Measurements from ENCODE around the gene PKNOX2.
A peak's percentile ranks its signal among the peaks of the same experiment; 100 is the strongest.

Gene PKNOX2

DNA sequence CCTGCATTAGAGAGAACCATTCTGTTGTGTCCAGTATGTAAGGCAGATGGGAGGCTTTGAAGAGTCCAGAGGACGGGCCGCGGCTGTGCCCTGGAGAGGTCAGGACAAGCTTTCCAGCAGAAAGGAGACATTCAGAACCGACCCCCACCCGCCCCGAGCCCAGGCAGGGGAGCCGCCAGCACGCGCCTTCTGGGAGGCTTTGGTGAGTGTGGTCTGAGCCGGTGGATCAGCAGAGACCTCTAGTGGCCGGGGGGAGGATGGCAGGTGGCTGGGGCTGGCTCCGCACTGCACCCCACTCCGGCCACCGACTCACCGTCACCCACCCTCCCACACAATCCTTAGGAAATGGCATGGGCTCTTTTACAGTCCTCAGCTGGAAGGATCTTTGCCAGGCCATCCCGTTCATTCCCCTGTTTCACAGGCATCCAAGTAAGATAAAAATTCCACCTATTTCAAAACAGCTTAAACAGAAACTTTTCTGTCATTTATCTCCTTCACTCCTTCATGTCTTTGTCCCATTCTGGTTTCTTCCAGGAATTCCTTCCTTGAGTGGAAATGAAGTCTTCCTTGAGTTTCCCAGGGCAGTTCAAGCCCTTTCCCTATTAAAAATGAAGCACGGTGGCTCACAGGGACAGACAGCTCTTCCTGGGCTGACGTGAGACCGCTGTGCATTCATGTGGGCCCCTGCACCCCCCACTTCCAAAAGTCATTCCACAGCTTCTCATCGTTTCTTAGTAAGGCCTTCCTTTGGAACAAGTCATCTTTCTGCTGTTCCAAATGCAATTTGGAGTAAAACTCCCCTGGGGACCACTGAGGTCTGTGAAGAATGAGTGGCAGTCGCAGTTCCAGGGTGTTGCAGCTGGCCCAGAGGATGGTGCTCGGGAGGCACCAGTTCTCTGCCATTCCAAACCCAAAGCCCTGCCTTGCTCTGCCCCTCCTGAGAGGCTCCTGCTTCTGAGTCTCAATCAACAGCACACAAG, 240.6 kb downstream of the PKNOX2 start:
- peak; percentile 60 to 88 for DNase-seq (ENCODE audit: low spot score in 2 of 2)
- Histone ChIP-seq H3K4me1 (peaks cover 2% of the 10 kb centered on the region), H3K27me3 (ENCODE audit: low read depth) (no peaks in the 10 kb centered on the region), H3K4me3 (no peak overlapping the region), H3K9me3 (no peaks in the 10 kb centered on the region), H3K36me3 (replicated peaks) (no peaks in the 10 kb centered on the region)
- in situ Hi-C loops (cut with MboI; ENCODE audit: low sequenced_read_pairs), result loop anchor here (25.0 kb wide), 1 partner anchor 768 kb away; no protein-coding TSS in a partner anchor

DNA sequence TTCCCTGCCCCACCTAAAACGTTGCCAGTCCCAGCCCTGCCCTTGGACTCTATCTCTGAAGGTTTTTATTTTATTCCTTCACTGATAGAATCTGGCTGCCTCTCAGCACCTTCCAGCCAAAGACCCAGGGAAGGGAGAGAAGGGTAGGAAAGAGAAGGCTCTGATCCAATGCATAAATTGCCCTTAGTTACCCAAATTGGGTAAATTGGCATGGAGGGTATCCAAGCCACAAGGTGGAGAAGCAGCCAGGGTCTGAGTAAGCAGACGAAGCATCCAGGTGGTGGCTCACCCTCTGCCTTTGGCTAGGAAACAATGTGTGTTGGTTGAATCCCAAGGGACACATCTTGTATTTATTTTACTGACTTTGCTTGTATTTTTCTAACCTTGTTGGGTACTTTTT, 242.5 kb downstream of the PKNOX2 start:
- in situ Hi-C loops (cut with MboI; ENCODE audit: low sequenced_read_pairs), result loop anchor here (25.0 kb wide), 1 partner anchor 770 kb away; no protein-coding TSS in a partner anchor

DNA sequence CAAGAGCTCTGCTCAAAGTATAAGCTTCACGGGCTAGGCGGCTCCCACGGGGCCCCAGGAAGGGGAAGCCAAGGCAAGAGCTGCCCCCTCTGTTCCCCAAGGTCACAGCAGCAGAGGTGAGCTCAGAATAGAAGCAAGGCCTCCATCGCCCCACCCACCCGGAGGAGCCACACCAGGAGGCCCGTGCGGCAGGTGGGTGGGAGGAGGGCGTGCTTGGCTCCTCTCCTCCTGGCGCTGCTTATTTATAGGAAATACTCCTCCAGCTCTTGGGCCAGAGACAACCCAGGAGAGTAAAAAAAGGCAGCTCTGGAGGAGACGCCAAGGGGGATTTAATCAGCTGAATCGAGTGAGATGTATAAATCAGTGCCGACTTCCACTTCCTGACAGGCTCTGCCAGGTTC, 243.8 kb downstream of the PKNOX2 start:
- Histone ChIP-seq H3K9me3 (no peaks in the 10 kb centered on the region), H3K4me3 (no peak overlapping the region), H3K27me3 (ENCODE audit: low read depth) (no peaks in the 10 kb centered on the region), H3K4me1 (peaks cover 6% of the 10 kb centered on the region), H3K36me3 (replicated peaks) (no peaks in the 10 kb centered on the region)
- DNase-seq (ENCODE audit: low spot score in 2 of 2), result no peak
- in situ Hi-C loops (cut with MboI; ENCODE audit: low sequenced_read_pairs), result loop anchor here (25.0 kb wide), 1 partner anchor 771 kb away; no protein-coding TSS in a partner anchor

More for the DNA sequence above, 242.5 kb downstream of the PKNOX2 start:
- Histone ChIP-seq H3K27me3 (ENCODE audit: low read depth) (no peaks in the 10 kb centered on the region), H3K4me3 (no peak overlapping the region), H3K36me3 (replicated peaks) (no peaks in the 10 kb centered on the region), H3K9me3 (no peaks in the 10 kb centered on the region), H3K4me1 (peaks cover 6% of the 10 kb centered on the region)
- DNase-seq (ENCODE audit: low spot score in 2 of 2), result no peak

DNA sequence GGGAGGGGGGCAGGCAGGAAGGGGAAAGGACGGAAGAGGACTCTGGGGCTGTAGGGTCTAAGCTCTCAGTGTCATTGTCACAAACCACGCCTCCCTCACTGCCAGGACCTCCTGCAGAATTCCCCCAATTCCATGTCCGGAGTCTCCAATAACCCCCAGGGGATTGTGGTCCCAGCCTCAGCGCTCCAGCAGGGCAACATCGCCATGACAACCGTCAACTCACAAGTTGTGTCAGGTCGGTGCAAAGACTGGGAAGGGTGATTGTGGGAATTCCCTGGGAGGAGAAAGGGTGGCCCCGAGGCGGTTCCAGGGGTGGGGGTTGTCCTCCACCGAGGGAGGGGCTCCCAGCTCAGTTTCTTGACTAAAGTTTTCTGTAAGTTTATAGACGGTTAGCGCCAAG, 245.5 kb downstream of the PKNOX2 start:
- H3K9me3 ChIP-seq, result no peaks in the 10 kb centered on the region
- H3K36me3 ChIP-seq (replicated peaks), result no peaks in the 10 kb centered on the region
- H3K4me1 ChIP-seq, result peaks cover 6% of the 10 kb centered on the region
- no peak overlapping the region for H3K4me3 ChIP-seq
- no peaks in the 10 kb centered on the region for H3K27me3 ChIP-seq (ENCODE audit: low read depth)
- in situ Hi-C loops (cut with MboI; ENCODE audit: low sequenced_read_pairs), result loop anchor here (25.0 kb wide), 1 partner anchor 773 kb away; no protein-coding TSS in a partner anchor
- peak; percentile 71 to 89 for DNase-seq (ENCODE audit: low spot score in 2 of 2)

DNA sequence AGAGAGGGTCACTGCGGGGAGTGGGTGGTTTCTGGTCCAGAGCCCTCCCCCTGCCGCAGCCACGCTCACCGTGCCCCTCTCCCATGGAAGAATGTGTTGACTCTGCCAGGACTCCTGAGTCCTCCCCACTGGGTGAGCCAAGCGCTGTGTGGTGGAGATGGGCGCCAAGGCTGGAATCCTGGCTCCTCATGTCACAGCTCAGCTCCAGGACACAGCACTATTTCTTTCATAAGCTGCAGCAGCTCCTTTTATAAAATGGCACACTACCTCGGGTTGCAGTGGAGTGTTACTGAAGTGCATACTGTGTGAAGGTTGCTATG, 247.6 kb downstream of the PKNOX2 start:
- in situ Hi-C loops (cut with MboI; ENCODE audit: low sequenced_read_pairs), result loop anchor here (25.0 kb wide), 1 partner anchor 775 kb away; no protein-coding TSS in a partner anchor
- H3K4me3 ChIP-seq, result no peak overlapping the region
- no peaks in the 10 kb centered on the region for H3K36me3 ChIP-seq (replicated peaks)
- H3K27me3 ChIP-seq (ENCODE audit: low read depth), result no peaks in the 10 kb centered on the region
- H3K9me3 ChIP-seq, result no peaks in the 10 kb centered on the region
- H3K4me1 ChIP-seq, result peaks cover 6% of the 10 kb centered on the region
- DNase-seq (ENCODE audit: low spot score in 2 of 2), result no peak

DNA sequence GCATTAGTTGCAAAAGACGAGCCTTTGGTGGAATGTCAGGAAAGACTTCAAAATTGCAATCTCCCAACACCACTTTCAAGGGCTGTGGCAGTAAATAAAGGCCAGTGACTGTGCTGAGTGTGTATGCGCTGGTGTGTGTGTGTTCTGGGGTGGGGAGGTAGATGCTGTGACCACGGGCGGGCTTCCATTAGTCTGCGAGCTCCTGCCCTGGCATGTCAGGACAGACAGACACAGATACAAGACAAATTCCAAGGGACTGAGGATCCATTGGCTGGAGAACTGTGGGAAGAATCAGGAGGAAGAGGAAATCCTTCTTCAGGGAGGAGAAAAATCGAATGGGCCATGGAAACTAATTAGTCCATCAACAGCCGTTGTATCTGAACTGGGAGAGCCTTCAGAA, 248.0 kb downstream of the PKNOX2 start:
- in situ Hi-C loops (cut with MboI; ENCODE audit: low sequenced_read_pairs), result loop anchor here (25.0 kb wide), 1 partner anchor 775 kb away; no protein-coding TSS in a partner anchor
- Histone ChIP-seq H3K4me3 (no peak overlapping the region), H3K4me1 (peaks cover 6% of the 10 kb centered on the region), H3K36me3 (replicated peaks) (no peaks in the 10 kb centered on the region), H3K9me3 (no peaks in the 10 kb centered on the region), H3K27me3 (ENCODE audit: low read depth) (no peaks in the 10 kb centered on the region)
- no peak for DNase-seq (ENCODE audit: low spot score in 2 of 2)

DNA sequence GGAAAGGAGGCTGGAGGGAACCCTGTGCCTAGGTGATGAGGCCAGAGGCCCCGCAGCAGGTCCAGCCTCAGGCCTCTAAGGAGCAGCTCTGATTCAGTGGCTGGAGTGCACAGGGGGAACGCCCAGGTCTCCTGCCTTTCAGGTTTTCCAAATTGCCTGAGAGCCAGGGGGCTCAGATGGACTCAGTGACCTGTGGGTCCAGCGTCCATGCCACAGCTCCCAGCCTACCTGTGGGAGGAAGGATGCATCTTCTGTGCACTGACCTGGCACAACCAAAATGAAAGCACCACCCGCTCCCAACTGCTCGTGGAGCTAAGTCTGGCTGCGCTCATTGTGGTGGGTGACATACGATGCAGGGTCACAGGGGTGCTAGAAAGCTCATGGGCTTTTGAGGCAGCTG, 248.7 kb downstream of the PKNOX2 start:
- Histone ChIP-seq H3K9me3 (no peaks in the 10 kb centered on the region), H3K4me3 (no peak overlapping the region), H3K36me3 (replicated peaks) (no peaks in the 10 kb centered on the region), H3K4me1 (peaks cover 6% of the 10 kb centered on the region), H3K27me3 (ENCODE audit: low read depth) (no peaks in the 10 kb centered on the region)
- in situ Hi-C loops (cut with MboI; ENCODE audit: low sequenced_read_pairs), result loop anchor here (25.0 kb wide), 1 partner anchor 776 kb away; no protein-coding TSS in a partner anchor
- no peak for DNase-seq (ENCODE audit: low spot score in 2 of 2)

DNA sequence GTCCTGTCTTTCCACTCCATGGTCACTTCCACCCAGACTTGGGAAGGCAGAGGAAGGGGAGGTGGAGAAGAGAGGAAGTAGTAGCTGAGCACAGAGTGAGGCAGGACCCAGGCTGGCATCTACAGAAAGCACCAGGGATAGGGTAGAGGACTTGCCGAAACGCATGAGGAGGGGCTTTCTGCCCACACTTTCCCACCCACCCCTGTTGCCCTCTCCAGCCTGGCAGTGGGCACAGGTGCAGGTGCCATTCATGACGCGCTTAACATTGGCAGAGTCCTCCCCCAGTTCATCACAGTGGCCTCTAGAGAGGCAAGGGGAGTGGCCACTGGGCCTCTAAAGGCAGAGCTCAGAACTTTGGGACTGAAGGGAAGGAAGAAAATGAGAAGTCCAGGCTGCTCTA, 249.6 kb downstream of the PKNOX2 start:
- no peaks in the 10 kb centered on the region for H3K36me3 ChIP-seq (replicated peaks)
- H3K4me3 ChIP-seq, result no peak overlapping the region
- H3K9me3 ChIP-seq, result no peaks in the 10 kb centered on the region
- in situ Hi-C loops (cut with MboI; ENCODE audit: low sequenced_read_pairs), result loop anchor here (25.0 kb wide), 1 partner anchor 777 kb away; no protein-coding TSS in a partner anchor
- peaks cover 6% of the 10 kb centered on the region for H3K4me1 ChIP-seq
- no peak for DNase-seq (ENCODE audit: low spot score in 2 of 2)
- no peaks in the 10 kb centered on the region for H3K27me3 ChIP-seq (ENCODE audit: low read depth)

DNA sequence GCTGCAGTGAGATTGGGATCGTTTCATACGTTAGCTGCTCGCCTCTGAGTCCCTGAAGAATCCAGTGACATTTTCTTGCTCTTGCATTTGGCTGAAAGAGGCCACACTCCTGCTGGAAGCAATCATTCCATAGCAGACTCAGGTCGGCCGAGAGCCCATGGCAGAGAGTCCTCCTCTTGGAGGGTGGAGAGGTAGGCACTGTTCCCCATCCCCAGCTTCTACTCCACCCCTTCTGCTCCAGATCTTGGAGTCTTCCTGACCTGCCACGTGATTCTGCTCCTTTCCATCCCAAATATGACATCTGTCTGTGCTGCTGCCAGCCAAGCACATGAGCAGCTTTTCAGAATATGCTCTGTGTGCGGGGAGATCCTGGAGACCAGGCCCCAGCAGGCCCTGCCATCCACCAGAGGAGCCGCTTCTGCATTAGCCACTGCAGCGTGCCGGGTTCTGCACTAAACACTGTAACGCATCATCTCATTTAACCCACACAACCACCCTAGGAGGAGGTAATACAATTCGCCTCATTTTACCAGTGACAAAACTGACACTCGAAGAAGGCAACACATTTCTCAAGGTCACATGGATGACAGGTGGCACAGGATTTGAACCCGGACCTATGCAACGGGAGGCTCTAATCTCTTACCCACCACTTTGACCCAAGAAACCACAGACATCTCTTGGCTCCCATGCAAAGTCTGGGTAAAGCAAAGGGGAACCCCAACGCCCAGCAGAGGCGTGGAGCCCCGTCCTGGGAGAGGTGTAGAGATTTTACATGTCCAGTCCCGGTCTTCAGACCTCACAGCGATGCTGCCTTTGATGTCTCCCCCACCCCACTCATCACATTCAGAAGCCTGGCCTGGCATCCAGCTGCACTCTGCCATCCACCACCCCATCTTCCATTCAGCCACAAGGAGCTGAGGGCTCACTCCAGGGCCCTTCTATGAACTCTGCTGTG, 252.7 kb downstream of the PKNOX2 start:
- H3K4me3 ChIP-seq, result no peak overlapping the region
- no peaks in the 10 kb centered on the region for H3K9me3 ChIP-seq
- no peaks in the 10 kb centered on the region for H3K4me1 ChIP-seq
- DNase-seq (ENCODE audit: low spot score in 2 of 2), result no peak
- no peaks in the 10 kb centered on the region for H3K36me3 ChIP-seq (replicated peaks)
- H3K27me3 ChIP-seq (ENCODE audit: low read depth), result no peaks in the 10 kb centered on the region
- in situ Hi-C loops (cut with MboI; ENCODE audit: low sequenced_read_pairs), result loop anchor here (25.0 kb wide), 1 partner anchor 780 kb away; no protein-coding TSS in a partner anchor

DNA sequence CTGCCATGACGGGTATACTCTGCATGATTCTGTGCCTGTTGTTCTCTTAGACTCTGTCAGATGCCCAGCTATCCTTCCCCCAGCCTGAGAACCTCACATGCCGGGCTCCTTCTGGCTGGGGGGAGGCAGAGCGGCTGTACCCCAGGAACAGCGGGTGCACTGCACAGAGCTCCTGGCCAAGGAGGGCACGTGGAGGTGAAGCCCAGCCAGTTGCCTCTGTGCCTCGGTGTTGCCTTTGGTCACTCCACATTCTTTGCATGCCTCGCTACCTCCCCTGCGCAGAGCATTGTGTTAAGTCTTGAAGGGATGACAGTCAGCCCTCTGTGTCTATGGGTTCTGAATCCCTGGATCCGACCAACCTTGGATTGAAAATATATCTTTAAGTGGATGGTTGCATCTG, 253.8 kb downstream of the PKNOX2 start:
- Histone ChIP-seq H3K36me3 (replicated peaks) (no peaks in the 10 kb centered on the region), H3K9me3 (no peaks in the 10 kb centered on the region), H3K4me1 (no peaks in the 10 kb centered on the region), H3K27me3 (ENCODE audit: low read depth) (no peaks in the 10 kb centered on the region), H3K4me3 (no peak overlapping the region)
- in situ Hi-C loops (cut with MboI; ENCODE audit: low sequenced_read_pairs), result loop anchor here (25.0 kb wide), 1 partner anchor 781 kb away; no protein-coding TSS in a partner anchor
- DNase-seq (ENCODE audit: low spot score in 2 of 2), result no peak

DNA sequence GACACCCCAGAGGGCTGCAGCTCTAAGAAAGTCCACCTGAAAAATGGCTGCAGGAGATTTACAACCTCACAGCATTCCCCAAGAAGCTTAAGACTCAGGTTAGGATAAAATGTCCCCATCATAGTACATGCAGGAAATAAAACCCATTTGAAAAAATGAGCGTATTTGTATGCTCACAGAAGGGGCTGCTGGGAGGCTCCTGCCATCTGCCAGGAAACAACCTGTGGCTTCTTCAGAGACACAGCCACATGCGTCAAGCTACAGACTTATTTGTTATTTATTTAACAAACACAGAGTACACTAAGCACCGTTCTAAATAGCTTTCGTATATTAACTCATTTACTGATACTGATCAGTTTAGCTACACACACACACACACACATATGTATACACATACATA, 258.1 kb downstream of the PKNOX2 start:
- in situ Hi-C loops (cut with MboI; ENCODE audit: low sequenced_read_pairs), result loop anchor here (10.0 to 25.0 kb wide), 2 partner anchors 328 to 785 kb away; no protein-coding TSS in a partner anchor
- H3K9me3 ChIP-seq, result no peaks in the 10 kb centered on the region
- no peak overlapping the region for H3K4me3 ChIP-seq
- no peak for DNase-seq (ENCODE audit: low spot score in 2 of 2)
- no peaks in the 10 kb centered on the region for H3K4me1 ChIP-seq
- no peaks in the 10 kb centered on the region for H3K27me3 ChIP-seq (ENCODE audit: low read depth)
- no peaks in the 10 kb centered on the region for H3K36me3 ChIP-seq (replicated peaks)

DNA sequence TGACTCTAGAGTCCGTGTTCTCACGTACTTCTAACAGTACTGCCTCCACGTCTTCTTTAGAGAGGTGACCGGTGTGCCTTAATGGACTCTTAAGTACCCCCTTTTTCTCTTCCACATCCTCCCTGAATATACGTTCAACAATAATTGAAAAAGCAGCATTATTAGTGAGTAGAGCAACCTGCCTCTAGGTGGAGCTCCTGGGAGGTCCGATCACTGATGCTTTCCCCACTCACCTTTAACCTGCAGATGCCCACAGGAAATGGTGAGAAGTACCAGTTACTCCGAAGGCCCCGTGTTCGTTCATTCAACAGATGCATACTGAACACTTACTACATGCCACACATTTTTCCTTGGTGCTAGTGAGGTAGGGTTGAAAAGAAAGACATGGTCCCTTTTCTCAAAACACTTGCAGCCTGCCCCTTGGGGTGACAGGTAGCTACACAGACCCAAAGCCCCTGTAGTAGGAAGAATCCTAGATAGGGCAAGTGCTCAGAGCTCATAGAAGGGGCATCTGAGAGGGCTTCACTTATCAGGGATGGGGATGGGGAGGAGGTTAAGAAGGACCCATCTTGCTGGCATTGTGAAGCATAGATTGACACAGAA, 258.8 kb downstream of the PKNOX2 start:
- Histone ChIP-seq H3K36me3 (replicated peaks) (no peaks in the 10 kb centered on the region), H3K4me1 (no peaks in the 10 kb centered on the region), H3K4me3 (no peak overlapping the region), H3K9me3 (no peaks in the 10 kb centered on the region), H3K27me3 (ENCODE audit: low read depth) (no peaks in the 10 kb centered on the region)
- in situ Hi-C loops (cut with MboI; ENCODE audit: low sequenced_read_pairs), result loop anchor here (10.0 to 25.0 kb wide), 2 partner anchors 329 to 786 kb away; no protein-coding TSS in a partner anchor
- peak in 1 of 2 experiments; percentile 38 for DNase-seq (ENCODE audit: low spot score in 2 of 2)

DNA sequence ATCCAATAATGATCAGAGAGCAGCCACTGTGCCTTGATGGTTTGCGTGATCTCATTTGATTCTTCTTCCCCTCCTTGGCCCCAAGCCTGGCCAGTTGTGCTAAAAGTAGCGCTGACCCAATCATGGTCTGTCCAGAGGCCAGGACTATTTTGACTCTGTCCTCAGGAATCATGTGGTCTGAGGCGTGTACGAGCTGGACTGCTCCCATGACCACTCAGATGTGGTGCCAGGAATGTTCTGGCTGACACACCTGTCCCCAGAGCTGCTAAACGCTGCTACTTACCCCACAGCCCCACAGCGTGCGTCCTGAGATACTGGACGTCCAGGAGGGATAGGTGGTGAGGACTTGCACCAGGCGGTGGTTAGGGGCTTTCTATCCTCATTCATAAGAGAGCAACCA, 261.1 kb downstream of the PKNOX2 start:
- no peaks in the 10 kb centered on the region for H3K4me1 ChIP-seq
- H3K27me3 ChIP-seq (ENCODE audit: low read depth), result no peaks in the 10 kb centered on the region
- no peaks in the 10 kb centered on the region for H3K9me3 ChIP-seq
- no peak overlapping the region for H3K4me3 ChIP-seq
- no peaks in the 10 kb centered on the region for H3K36me3 ChIP-seq (replicated peaks)
- DNase-seq (ENCODE audit: low spot score in 2 of 2), result no peak
- in situ Hi-C loops (cut with MboI; ENCODE audit: low sequenced_read_pairs), result loop anchor here (10.0 kb wide), 1 partner anchor 331 kb away; no protein-coding TSS in a partner anchor

Measured in HAP-1 (cell line).